Loucy (cell line): Measurements from ENCODE around the gene PNMA8B.

Source experiments
- H2AFZ ChIP-seq: fragments of 200-600 bp; sonication (generic); 2 replicates; pipeline ENCODE4 v1.6.0; 2016; ENCODE audit warnings: antibody characterized with exemption, mild to moderate bottlenecking, low read length, moderate library complexity
- H3F3A ChIP-seq: fragments of 200-600 bp; 2 replicates; pipeline ENCODE4 v1.6.0; 2016; ENCODE audit warnings: antibody characterized with exemption, low read depth, mild to moderate bottlenecking
- H3K27me3 ChIP-seq: fragments of 200-600 bp; sonication (generic); 2 replicates; pipeline ENCODE4 v1.6.1; 2014; ENCODE audit warnings: low read length, mild to moderate bottlenecking; ENCODE audit not compliant: insufficient read depth, poor library complexity, severe bottlenecking
- H3K36me3 ChIP-seq: fragments of 200-600 bp; sonication (generic); 2 replicates; pipeline ENCODE4 v1.6.1; 2016; ENCODE audit warnings: low read length; ENCODE audit not compliant: insufficient read depth
- H3K4me1 ChIP-seq: fragments of 200-600 bp; sonication (generic); 2 replicates; pipeline ENCODE4 v1.5.1; 2014; ENCODE audit warnings: low read length, mild to moderate bottlenecking; ENCODE audit not compliant: insufficient read depth, poor library complexity, severe bottlenecking
- H3K4me2 ChIP-seq: fragments of 200-600 bp; sonication (generic); 2 replicates; pipeline ENCODE4 v1.6.0; 2014; ENCODE audit warnings: antibody characterized with exemption, low read length, low read depth, mild to moderate bottlenecking; ENCODE audit not compliant: poor library complexity, severe bottlenecking
- H3K4me3 ChIP-seq: fragments of 200-600 bp; sonication (generic); 2 replicates; pipeline ENCODE4 v1.5.1; 2014; ENCODE audit warnings: low read length, mild to moderate bottlenecking, mixed read lengths; ENCODE audit not compliant: poor library complexity, severe bottlenecking
- H3K79me2 ChIP-seq: fragments of 200-600 bp; sonication (generic); 2 replicates; pipeline ENCODE4 v1.6.1; 2014; ENCODE audit warnings: low read length; ENCODE audit not compliant: insufficient read depth
- H3K9ac ChIP-seq: fragments of 200-600 bp; sonication (generic); 2 replicates; pipeline ENCODE4 v1.6.0; 2014; ENCODE audit warnings: mild to moderate bottlenecking, low read depth, low read length, moderate library complexity; ENCODE audit not compliant: poor library complexity, severe bottlenecking
- H3K9me2 ChIP-seq: fragments of 200-600 bp; sonication (generic); replicated peaks from 2 replicates; pipeline ENCODE4 v1.6.1; 2016; ENCODE audit warnings: low read depth, low read length, mixed read lengths
- H3K9me3 ChIP-seq: fragments of 200-600 bp; sonication (generic); 2 replicates; pipeline ENCODE4 v1.6.1; 2014; ENCODE audit warnings: mild to moderate bottlenecking, antibody characterized with exemption, low read length, low read depth; ENCODE audit not compliant: insufficient read depth
- H4K20me1 ChIP-seq: fragments of 200-600 bp; sonication (generic); 2 replicates; pipeline ENCODE4 v1.6.0; 2014; ENCODE audit warnings: antibody characterized with exemption, low read length, mild to moderate bottlenecking; ENCODE audit not compliant: insufficient read depth, poor library complexity, severe bottlenecking
- CTCF ChIP-seq: fragments of 200-600 bp; sonication (generic); conservative IDR thresholded peaks from 2 replicates; pipeline ENCODE4 v1.5.1; 2014; ENCODE audit warnings: mild to moderate bottlenecking, antibody characterized with exemption, low read length
- EZH2phosphoT487 ChIP-seq: fragments of 200-600 bp; IDR thresholded peaks from 2 replicates; pipeline ENCODE4 v1.6.1; 2018; ENCODE audit warnings: antibody characterized with exemption, mild to moderate bottlenecking, moderate library complexity, borderline replicate concordance

Gene PNMA8B

GRCh38 chr19:46481947-46482346 lies 13.7 kb downstream of the PNMA8B start:
- Histone ChIP-seq H3K9ac (no peak overlapping the region), H3F3A (no peaks in the 10 kb centered on the region), H3K4me2 (no peak overlapping the region)

GRCh38 chr19:46481223-46481848 lies 14.3 kb downstream of the PNMA8B start:
- no peak overlapping the region for H3K4me3 ChIP-seq
- no peaks in the 10 kb centered on the region for H3F3A ChIP-seq
- H3K36me3 ChIP-seq: no peaks in the 10 kb centered on the region
- no peak overlapping the region for H3K4me2 ChIP-seq
- H3K4me1 ChIP-seq: no peaks in the 10 kb centered on the region
- TF ChIP-seq CTCF (no peak), EZH2phosphoT487 (no peak)
- H4K20me1 ChIP-seq: no peaks in the 10 kb centered on the region
- no peaks in the 10 kb centered on the region for H3K9me2 ChIP-seq
- H3K79me2 ChIP-seq: no peaks in the 10 kb centered on the region
- no peak overlapping the region for H2AFZ ChIP-seq
- H3K27me3 ChIP-seq: no peaks in the 10 kb centered on the region
- H3K9me3 ChIP-seq: no peaks in the 10 kb centered on the region
- no peak overlapping the region for H3K9ac ChIP-seq

More at GRCh38 chr19:46481947-46482346, 13.7 kb downstream of the PNMA8B start:
- H3K4me1 ChIP-seq: no peaks in the 10 kb centered on the region
- no peaks in the 10 kb centered on the region for H3K9me2 ChIP-seq
- TF ChIP-seq CTCF (no peak), EZH2phosphoT487 (no peak)
- H4K20me1 ChIP-seq: no peaks in the 10 kb centered on the region
- no peak overlapping the region for H3K4me3 ChIP-seq
- H3K36me3 ChIP-seq: no peaks in the 10 kb centered on the region
- H3K27me3 ChIP-seq: no peaks in the 10 kb centered on the region
- no peaks in the 10 kb centered on the region for H3K79me2 ChIP-seq
- 0 out of 2 replicates have a peak overlapping the region, but pooled peaks have one; percentile 27 for H2AFZ ChIP-seq
- no peaks in the 10 kb centered on the region for H3K9me3 ChIP-seq

- no peak overlapping the region for H3K9ac ChIP-seq
- H3K79me2 ChIP-seq: no peaks in the 10 kb centered on the region
- H3K4me2 ChIP-seq: no peak overlapping the region
- H3F3A ChIP-seq: no peaks in the 10 kb centered on the region
- no peaks in the 10 kb centered on the region for H3K9me3 ChIP-seq
- H3K27me3 ChIP-seq: no peaks in the 10 kb centered on the region
- H3K4me1 ChIP-seq: no peaks in the 10 kb centered on the region
- H4K20me1 ChIP-seq: no peaks in the 10 kb centered on the region
- no peak overlapping the region for H2AFZ ChIP-seq
- H3K9me2 ChIP-seq: no peaks in the 10 kb centered on the region
- H3K4me3 ChIP-seq: no peak overlapping the region
- no peaks in the 10 kb centered on the region for H3K36me3 ChIP-seq
- no peak for TF ChIP-seq EZH2phosphoT487
- TF ChIP-seq CTCF: no peak
These were observed 15.3 kb downstream of the PNMA8B start for GRCh38 chr19:46480415-46480814.
